ENCODE measurements around the gene ZFPL1. TPM values are rescaled to one million over a fixed set of nuclear protein-coding genes. Genes with fewer than 3 reads are reported as not detected.

ZFPL1 gene
- total RNA-seq, 1 donor from 2014 or later, result 36.6 TPM

GRCh38 chr11:65113361-65113756 lies 29.3 kb downstream of the ZFPL1 start:
- ChIA-PET CTCF (interaction anchor here (0.7 to 4.2 kb wide), 6 partner anchors 8 to 216 kb away, joined by 3 to 48 read pairs (median 4); partner anchors contain the start of genes CAPN1, FAU and MRPL49), POLR2A (interaction anchor here (0.6 to 15.3 kb wide), 6 partner anchors 8 to 88 kb away, joined by 3 to 546 read pairs (median 33); partner anchors contain the start of genes CAPN1, FAU, MRPL49 and SYVN1)
- Mint-ChIP-seq H3K9me3 (no peaks in the 10 kb centered on the region), H3K4me1 (peaks cover 60% of the 10 kb centered on the region), H3K27ac (peak overlapping the region; percentile 76), H3K4me3 (peak overlapping the region; percentile 89), H3K27me3 (no peaks in the 10 kb centered on the region), H3K36me3 (ENCODE audit: low read depth) (peaks cover 30% of the 10 kb centered on the region)
- TF ChIP-seq, protein P1, sequence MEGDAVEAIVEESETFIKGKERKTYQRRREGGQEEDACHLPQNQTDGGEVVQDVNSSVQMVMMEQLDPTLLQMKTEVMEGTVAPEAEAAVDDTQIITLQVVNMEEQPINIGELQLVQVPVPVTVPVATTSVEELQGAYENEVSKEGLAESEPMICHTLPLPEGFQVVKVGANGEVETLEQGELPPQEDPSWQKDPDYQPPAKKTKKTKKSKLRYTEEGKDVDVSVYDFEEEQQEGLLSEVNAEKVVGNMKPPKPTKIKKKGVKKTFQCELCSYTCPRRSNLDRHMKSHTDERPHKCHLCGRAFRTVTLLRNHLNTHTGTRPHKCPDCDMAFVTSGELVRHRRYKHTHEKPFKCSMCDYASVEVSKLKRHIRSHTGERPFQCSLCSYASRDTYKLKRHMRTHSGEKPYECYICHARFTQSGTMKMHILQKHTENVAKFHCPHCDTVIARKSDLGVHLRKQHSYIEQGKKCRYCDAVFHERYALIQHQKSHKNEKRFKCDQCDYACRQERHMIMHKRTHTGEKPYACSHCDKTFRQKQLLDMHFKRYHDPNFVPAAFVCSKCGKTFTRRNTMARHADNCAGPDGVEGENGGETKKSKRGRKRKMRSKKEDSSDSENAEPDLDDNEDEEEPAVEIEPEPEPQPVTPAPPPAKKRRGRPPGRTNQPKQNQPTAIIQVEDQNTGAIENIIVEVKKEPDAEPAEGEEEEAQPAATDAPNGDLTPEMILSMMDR (IDR thresholded peaks at IDR 0.05), result no peak
- ATAC-seq (ENCODE audit: low read depth), result no peak
- no peak for DNase-seq
- intact Hi-C loops (cut with micrococcal nuclease), result loop anchor here (5.0 kb wide), 1 partner anchor 399 kb away; no protein-coding TSS in a partner anchor

GRCh38 chr11:65113839-65114238 lies 29.8 kb downstream of the ZFPL1 start:
- no peak for ATAC-seq (ENCODE audit: low read depth)
- POLR2A ChIA-PET, result interaction anchor here (1.3 to 15.3 kb wide), 4 partner anchors 8 to 266 kb away, joined by 3 to 546 read pairs (median 44); partner anchors contain the start of genes FAU, MRPL49 and SYVN1

GRCh38 chr11:65114538-65115171 lies 30.6 kb downstream of the ZFPL1 start:
- Mint-ChIP-seq H3K4me1 (peaks cover 70% of the 10 kb centered on the region), H3K27ac (peak overlapping the region; percentile 53), H3K27me3 (no peaks in the 10 kb centered on the region), H3K9me3 (no peaks in the 10 kb centered on the region), H3K4me3 (no peak overlapping the region), H3K36me3 (ENCODE audit: low read depth) (peaks cover 36% of the 10 kb centered on the region)
- CTCF ChIA-PET, result interaction anchor here (1.2 kb wide), 1 partner anchor 66 kb away, joined by 4 read pairs; no protein-coding TSS in a partner anchor
- DNase-seq (no peak), ATAC-seq (ENCODE audit: low read depth) (no peak)
- POLR2A ChIA-PET, result interaction anchor here (0.6 to 15.3 kb wide), 4 partner anchors 17 to 778 kb away, joined by 3 to 546 read pairs (median 4); partner anchors contain the start of gene SYVN1
- TF ChIP-seq, protein P1 (IDR thresholded peaks at IDR 0.05), result no peak
- intact Hi-C loops (cut with micrococcal nuclease), result loop anchor here (5.0 kb wide), 1 partner anchor 398 kb away; no protein-coding TSS in a partner anchor

More at GRCh38 chr11:65113839-65114238, 29.8 kb downstream of the ZFPL1 start:
- Mint-ChIP-seq H3K36me3 (ENCODE audit: low read depth) (peaks cover 34% of the 10 kb centered on the region), H3K27me3 (no peaks in the 10 kb centered on the region), H3K9me3 (no peaks in the 10 kb centered on the region), H3K4me1 (peaks cover 64% of the 10 kb centered on the region), H3K4me3 (peak overlapping the region; percentile 89), H3K27ac (peak overlapping the region; percentile 53)
- CTCF ChIA-PET, result interaction anchor here (1.2 to 4.2 kb wide), 3 partner anchors 8 to 151 kb away, joined by 3 to 27 read pairs (median 4); partner anchors contain the start of genes FAU and MRPL49
- TF ChIP-seq, protein P1 (IDR thresholded peaks at IDR 0.05), result no peak
- no peak for DNase-seq
- intact Hi-C loops (cut with micrococcal nuclease), result loop anchor here (5.0 kb wide), 1 partner anchor 398 kb away; no protein-coding TSS in a partner anchor

DNA sequence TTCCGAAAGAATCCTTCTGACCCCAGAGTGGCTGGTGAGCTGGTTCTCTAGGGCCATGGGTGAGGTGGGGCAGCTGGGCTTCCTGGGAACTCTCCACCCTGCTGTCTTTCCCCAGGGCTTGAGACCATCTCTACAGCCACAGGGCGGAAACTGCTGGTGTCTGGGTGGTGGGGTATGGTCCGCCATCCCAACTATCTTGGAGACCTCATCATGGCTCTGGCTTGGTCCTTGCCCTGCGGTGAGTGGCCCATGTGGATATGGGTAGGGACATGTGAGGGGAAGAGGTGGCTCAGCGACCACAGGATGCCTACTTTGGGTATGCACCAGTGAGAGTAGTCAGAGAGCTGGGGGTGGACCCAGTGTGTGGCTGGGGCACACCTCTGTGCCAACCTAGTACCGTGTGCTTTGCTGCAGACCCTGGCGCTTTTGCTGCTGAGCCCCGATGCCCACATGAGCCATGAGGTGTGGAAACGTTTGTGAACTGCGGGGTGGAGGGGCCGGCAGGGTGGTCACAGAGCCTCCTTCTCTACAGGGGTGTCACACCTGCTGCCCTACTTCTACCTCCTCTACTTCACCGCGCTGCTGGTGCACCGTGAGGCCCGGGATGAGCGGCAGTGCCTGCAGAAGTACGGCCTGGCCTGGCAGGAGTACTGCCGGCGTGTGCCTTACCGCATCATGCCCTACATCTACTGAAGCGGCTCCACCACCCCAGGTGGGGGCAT lies 31.5 kb downstream of the ZFPL1 start:
- ChIA-PET CTCF (interaction anchor here (1.3 to 3.8 kb wide), 3 partner anchors 15 to 268 kb away, joined by 4 to 28 read pairs (median 15); partner anchors contain the start of gene CAPN1), POLR2A (interaction anchor here (0.6 to 15.3 kb wide), 6 partner anchors 16 to 777 kb away, joined by 3 to 546 read pairs (median 12); partner anchors contain the start of genes CAPN1, SF1, SYVN1 and VPS51)
- Mint-ChIP-seq H3K36me3 (ENCODE audit: low read depth) (peaks cover 42% of the 10 kb centered on the region), H3K9me3 (no peaks in the 10 kb centered on the region), H3K27me3 (no peaks in the 10 kb centered on the region), H3K4me3 (peak overlapping the region; percentile 87), H3K27ac (no peak overlapping the region), H3K4me1 (peaks cover 73% of the 10 kb centered on the region)
- TF ChIP-seq, protein P1 (IDR thresholded peaks at IDR 0.05), result no peak
- ATAC-seq (ENCODE audit: low read depth) (no peak), DNase-seq (no peak)
- intact Hi-C loops (cut with micrococcal nuclease), result loop anchor here (2.0 kb wide), 1 partner anchor 337 kb away; the partner anchor contains the start of gene SF1

Measured in activated B cell treated with CpG ODN at 0.5 μM for 24 hours (primary cell).